NCI-H2171 (cell line): Measurements from ENCODE around the gene RNF113B.

Source experiments
- DNase-seq: peaks from one replicate; lab custom pipeline; 2025; lab: John Stamatoyannopoulos, UW

The RNF113B gene

GRCh38 chr13:98141509-98142379 lies 35.3 kb downstream of the RNF113B start:
- no peak for DNase-seq

- DNase-seq, result no peak
These were observed 36.0 kb downstream of the RNF113B start for GRCh38 chr13:98141091-98141490.

GRCh38 chr13:98134901-98135300 lies 42.2 kb downstream of the RNF113B start:
- DNase-seq, result no peak

GRCh38 chr13:98133946-98134345 lies 43.1 kb downstream of the RNF113B start:
- DNase-seq, result no peak

DNA sequence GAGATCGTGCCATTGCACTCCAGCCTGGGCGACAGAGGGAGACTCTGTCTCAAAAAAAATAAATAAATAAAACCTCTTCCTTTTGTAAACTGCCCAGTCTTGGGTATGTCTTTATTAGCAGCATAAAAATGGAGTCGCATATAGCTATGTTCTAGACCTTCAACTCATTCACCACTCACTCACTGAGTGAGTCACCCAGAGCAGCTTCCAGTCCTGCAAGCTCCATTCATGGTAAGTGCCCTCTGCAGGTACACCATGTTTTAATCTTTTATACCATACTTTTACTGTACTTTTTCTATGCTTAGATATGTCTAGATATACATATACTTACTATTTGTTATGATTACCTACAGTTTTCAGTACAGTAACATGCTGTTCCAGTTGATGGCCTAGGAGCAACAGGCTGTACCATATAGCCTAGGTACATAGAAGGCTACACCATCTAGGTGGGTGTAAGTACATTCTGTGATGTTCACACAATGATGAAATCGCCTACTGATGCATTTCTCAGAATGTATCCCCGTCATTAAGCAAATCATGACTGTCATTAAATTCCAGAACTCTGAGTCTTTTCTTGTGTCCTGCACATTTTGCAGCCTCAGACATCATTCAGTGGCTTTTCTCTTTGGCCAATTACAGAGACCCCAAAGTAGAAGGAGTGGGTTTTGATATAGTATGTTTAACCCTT lies 47.9 kb downstream of the RNF113B start:
- no peak for DNase-seq
